GM04503 (cell line): ENCODE data around the gene JHY.

ENCODE experiments used
- DNase-seq: peaks from one replicate; pipeline ENCODE4 v3.0.0-alpha.2; 2012; ENCODE audit warnings: low read depth

Gene JHY

DNA sequence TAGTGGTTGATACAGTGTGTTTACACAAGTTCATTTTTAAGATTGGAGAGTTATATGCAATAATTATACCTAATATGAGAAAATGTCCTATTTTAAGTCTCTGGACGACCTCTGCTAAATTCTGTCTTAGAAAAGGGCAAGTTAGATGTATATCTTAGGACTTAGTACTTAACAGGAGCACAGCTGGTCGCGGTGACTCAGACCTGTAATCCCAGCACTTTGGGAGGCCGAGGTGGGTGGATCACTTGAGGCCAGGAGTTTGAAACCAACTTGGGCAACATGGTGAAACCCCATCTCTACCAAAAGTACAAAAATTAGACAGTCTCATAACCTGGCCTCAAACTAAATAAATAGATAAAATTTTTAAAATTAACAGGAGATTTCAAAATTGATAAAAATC is 71.9 kb downstream of the JHY start:
- DNase-seq: no peak

DNA sequence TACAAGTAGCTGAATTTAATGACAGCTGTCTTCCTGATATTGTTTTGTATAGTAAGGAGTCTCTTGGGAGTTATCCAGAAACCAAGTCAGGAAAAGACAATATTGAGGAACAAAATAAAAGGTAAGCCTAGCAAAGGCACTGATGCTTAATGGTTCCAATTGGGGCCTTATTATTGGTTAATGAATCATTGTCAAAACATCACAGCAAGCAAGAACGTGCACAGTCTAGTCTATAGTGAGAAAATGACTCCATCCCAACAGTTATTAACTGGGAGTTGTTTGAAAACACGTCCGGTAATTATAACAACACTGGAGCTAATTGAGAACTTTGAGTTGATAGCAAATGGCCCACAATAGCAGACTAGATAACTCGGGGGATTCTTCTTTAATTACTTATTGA is 81.4 kb downstream of the JHY start:
- no peak for DNase-seq

DNA sequence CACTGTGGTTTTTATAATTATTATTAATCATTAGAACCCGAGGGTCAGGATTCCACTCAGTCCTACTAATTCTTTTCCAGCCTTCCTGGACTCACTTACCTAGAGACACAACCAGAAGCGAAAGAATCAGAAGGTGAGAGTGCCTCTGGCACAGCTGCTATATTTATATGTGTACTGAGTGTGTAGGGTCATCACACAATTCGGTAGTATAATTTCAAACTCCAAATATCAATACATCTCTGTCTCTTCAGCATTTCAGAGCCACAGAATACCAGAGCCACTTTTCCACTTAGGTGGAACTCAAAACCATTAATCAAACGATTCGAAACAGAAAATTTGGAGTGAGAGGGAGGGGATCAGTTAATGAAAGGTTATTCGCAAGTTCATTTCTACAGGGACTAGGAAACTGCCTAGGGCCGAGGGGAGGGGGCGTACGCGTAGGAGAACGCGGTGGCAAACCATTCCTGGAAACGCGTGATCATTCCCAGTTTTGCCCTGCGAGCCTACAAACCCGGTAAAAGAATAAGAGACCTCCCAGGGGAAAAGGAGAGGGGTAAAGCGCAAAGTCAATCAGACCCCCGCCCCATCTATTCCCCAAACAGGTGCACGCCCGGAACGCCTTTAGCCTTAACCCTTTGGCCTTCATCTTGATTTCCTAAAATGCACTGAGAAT is 93.6 kb downstream of the JHY start:
- no peak for DNase-seq

DNA sequence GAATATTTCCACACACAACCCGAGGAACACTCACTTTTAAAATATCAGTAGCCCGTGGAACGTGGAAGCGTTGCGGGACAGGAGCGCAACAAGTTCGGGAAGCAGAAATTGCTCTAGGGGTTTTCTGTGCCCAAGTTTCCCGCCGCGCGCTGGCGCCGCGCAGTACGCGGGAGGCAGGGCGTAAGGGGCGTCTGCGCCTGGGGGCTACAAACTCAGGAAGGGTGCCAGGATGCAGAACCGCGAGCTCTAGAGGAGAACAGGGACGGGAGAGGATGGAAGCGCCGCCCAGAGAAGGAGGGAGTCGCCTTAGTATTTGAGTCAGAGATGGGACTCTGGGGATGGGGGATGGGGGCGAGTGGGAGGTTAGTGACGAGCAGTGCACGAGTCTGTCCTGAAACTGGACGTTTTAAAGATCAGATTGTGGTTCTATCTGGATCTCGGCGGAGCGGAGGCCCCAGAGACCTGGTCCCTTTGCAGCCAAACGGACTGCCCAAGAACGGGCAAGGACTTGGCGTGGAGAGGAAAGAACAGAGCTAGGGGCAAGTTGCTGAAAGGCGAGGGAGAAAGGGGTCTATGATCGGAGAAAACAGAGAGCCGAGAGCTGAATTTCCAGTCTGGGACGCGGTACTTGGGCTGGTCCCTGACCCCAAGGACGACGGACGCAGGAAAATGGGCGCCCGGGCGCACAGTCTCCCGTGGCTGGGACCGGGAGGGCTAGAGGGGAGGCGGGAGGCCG is 94.3 kb downstream of the JHY start:
- DNase-seq: no peak

DNA sequence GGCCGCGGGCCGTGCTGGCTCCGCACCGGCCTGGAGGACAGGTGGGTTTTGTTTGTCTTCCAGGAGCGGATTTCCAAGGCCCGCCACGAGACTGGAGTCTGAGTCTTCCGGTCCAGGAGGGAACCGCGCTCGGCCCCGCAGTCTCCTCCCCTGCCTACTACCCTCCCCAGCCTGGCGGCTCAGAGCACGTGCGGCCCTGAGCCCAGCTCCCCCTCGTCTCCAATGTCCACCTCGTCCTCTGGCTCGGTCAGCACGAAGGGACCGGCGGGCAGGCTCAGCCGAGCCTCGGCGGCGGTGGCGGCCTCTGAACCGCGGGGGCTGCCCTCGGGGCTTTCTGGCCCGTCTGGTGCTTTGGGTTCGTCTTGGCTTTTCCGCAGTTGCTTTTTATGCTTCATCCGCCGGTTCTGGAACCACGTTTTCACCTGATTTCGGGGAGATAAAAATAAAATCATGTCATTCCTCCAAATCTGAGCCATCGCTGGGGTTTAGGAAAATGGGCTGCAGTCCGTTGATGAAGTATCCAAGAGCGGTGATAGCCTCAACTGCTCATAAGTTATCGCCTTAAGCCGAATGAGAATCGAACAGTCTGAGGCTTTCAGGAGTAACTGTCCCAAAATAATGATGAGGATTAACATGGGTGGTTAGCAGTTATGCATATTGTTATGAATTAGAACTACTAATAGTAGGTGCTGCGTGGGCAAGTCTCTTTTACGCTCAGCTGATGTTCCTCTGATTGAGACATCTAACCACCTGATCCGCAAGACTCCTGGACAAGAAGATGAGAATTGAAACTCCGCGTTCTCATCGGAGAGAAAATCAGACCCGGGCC is 95.1 kb downstream of the JHY start:
- DNase-seq: no peak

DNA sequence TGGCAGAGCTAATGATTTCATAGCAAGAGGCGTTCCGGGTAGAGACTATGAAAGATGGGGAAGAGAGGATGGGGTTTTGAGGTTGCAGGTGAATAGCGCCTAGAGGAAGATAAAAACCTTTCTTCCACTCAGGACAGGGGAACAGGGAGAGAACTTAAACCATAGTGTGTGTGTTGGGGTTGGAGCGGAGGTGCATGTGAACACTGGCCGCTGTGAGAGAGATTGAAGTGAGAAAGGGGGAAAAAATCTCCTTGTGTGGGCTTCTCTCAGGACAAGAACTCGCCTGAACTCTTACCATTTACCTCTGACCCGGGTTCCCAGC is 95.7 kb downstream of the JHY start:
- no peak for DNase-seq

DNA sequence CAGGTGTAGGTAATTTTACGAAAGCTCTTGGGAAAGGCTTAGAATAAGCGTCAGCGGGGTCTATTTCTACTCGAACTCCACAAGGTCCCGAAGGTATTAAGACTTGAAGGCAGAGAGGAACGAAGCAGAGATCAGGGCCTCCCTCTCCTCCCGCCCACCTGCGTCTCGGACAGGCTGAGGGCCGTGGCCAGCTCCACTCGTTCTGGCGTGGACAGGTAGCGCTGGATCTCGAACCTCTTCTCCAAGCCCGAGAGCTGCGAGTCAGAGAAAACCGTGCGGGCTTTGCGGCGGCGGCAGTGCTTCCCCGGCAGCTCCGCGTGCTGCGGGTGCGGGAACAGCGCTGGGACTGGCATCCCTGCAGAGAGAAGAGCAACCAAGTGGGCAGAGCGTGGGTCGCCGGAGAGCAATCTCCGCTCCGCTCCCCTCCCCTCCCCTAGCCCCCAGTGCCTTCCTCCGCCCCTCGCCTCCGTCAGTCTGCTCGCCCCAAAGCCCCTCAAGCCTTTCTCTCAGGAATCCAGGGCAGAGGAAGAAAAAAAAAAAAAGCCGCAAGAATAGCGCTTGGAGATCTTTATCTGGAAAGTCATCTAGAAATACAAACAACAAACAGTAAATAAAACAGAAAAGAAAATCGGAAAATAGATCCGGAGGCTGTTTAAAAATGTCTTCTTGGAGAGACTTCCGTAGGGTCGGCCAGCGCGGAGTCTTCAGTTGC is 96.7 kb downstream of the JHY start:
- DNase-seq: no peak

DNA sequence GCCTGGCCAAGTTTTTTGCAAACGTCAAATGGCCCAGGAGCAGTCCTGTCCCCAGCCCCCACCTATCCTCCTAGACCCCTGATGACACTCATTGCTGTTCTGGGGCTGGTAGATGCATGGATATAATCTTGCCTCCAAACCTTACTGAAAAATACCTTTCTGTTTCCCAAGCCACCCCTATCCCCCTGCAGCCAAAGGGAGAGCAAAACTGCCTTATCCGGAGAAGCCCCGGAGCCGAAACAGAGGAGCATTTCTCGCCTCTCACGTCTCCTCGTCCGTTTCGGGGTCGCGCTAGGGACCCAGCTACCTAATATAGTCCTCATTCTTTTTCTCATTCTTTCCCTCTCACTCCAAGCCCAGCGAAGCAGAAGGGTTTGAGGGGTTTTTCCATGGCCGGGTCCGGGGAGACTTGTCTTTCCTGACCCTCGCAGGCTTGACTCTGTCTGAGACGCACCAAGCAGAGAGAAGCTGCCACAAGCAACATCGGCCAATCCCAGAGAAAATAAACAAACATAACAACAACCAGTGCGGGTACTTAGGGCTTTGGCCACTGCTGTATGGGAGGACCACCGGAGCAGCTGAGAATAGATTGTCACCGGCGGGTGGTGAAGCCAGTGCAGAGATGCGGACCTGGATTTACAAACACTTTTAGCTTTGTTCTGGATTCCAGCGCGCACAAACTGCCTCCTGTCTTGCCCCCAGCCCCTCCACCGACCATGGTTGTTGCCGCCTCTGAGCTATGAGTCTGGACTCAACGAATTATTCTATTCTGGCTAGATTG is 97.4 kb downstream of the JHY start:
- DNase-seq: no peak

DNA sequence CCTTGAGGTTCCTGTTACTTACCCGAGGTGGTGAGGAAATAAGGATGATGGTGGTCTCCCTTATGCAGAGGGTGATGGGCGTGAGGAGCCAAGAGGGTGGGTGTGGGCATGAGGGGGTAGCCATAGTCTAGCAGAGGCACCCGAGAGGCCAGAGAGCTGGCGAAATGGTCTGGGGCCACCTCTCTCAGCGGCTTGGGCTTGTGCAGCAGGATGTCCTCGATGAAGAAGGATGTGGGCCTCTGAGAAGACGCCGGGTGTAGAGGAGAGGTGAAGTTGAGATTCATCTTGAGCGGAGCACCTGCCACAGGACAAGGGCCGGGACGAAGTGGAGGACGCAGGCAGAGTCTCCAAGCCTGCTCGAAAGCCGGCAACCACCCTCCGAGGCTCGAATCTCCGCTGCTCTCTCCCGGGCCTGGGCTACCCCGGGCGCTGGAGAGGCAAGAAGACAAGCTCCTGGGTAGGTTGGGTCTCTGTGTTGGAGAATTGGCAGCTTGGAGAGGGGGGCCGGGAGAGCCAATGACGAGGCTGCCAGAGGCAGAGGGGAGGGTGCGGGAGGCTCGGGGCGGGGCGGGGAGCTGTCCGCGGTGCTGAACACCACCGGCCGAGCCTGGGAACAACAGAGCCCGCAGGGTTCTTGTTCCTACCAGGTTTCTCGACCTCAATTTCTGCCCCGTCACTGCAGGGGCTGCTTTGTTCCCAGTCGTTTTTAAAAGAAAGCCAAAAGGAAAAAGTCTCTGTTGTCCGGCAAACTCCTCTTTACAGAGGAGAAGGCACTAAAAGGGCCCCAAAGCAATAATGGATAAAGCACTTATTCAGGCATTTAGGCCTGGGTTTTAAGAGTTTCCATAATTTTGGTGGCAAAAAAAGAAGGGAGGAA is 99.1 kb downstream of the JHY start, which contains the start of gene BSX:
TSS of gene BSX (minus strand) at position 447 of the 877 bp plus-strand sequence. CDS start at position 284, 163 bp downstream.
- no peak for DNase-seq

DNA sequence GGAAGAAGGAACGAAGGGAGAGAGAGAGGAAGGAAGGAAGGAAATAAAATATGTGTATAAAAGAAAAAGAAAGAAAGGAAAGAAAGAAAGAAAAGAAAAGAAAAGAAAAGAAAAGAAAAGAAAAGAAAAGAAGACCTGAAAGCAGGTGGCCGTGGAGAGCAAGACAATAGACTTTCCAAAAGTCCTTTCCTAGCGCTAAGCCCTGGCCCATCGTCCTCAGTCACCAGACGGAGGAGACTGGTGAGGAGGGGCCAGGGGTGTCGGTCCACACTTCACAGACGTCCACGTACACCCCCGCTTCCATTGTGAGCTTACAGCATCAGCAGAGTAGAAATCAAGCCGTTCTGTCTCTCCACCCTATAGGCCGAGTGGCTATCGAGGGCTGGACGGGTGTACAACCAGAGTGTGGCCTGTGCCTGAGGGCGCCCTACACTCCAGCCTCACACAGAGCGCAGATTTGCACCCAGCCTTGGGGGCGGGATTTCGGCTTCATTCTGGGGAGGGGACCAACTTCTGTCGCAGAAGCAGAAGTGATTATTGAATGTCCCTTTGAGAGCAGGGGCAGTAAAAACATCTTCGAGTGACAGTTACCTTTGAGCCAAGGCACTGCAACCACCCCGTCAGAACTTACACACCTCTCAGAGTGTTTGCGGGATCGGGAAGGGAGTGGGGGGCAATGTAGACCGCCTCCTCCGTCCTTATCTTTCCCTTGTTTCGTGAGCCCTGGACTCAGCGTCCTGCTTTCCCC is 101.1 kb downstream of the JHY start:
- no peak for DNase-seq

DNA sequence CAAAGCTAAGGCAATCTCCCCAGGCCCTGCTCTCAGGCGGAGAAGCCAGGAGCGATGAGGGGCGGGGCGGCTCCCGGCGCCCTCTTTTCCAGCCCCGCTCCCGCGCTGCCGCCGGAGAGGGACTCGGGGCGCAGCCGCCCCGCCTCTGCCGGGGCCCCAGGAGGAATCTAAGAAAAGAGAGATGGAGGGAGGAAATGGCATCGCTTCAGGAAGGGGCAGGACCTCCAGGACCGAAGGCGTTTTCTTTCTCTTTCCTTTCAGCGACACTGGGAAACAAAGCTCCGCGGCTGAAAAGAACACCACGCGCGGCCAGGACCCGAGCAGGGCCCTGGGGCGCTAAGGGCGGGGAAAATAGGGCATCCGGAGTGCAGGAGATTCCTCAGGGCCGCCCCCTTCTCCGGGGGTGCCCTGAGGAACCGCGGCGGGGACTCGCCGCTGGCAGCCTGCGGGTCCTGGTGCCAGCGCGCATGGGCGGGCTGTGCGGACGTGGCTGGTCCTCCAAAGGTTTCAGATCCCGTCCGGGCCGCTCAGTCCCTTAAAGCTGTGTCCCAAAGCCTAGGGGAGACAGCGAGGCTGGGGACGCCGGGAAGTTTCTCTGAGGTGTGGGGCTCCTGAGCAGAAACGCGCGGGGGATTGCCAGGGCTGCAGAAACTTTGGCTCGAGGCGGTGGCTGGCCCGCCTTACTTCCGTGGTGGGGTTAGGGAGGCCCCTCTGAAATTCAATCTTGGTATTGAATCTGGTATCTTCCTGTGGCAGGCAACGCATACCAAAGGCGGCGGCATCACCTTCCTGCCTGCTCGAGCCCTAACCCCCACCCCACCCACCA is 101.8 kb downstream of the JHY start:
- no peak for DNase-seq

DNA sequence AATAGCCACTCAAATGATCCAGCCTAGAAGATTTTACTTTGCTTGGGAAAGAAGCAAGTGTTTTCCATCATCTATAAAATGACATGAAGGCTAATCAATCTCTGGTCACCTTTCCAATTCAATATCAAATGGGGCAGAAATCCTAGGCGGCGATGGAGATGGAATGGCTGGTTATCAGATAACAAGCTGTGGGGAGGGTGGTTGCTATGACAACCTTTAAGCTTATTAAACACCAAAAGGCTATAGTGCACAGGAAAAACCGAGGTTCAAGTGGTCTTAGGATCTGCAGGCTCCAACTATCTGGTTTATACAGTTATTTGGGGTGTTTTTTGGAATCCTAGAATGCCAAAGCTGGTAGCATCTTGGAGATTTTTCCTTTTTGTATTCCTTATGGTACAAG is 113.0 kb downstream of the JHY start:
- no peak for DNase-seq

DNA sequence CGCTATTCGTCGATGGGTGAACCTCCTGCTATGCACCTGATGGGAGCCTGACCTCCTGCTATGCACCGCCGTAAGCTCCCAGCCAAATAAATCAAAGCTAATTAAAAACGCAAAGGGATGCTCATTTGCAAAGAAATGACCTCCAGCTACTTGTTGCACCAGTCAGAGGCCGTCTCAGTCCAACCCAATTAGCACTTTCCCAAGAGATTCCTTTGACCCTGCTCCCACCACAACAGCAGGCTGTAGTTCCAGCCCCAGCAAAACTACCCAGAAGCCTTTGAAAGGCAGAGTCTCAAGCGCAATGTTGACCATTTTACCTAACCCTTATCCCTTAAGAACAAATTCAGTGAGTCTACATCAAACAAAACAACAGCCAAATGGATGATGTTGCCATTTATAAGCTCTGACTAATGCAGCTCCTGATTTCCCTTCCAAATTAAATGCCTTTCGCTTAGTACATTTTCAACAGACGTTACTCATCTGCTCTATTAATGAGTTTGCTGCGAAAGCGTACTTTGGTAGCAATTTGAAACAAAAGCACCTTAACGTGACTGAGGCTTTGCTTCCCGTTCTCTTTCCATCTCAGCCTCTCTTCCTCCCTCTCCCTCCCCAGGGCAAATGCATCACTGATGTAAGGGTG is 116.3 kb downstream of the JHY start:
- no peak for DNase-seq

DNA sequence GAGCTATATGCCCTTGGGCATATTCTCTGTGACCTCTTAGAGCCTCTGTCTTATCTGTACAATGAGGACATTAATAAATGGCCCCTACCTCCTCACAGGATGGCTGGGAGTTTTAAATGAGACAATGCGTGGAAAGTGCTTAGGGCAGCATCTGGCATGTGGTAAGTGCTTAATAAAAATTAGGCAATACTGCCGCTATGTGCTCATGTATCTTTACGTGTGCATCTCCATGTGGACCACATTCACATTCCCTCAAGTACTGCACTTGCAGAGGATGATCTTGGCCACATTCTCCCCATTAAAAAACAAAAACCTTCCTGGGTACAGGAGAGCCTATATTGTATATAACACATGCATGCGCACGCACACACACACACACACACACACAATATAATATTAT is 118.2 kb downstream of the JHY start:
- no peak for DNase-seq

DNA sequence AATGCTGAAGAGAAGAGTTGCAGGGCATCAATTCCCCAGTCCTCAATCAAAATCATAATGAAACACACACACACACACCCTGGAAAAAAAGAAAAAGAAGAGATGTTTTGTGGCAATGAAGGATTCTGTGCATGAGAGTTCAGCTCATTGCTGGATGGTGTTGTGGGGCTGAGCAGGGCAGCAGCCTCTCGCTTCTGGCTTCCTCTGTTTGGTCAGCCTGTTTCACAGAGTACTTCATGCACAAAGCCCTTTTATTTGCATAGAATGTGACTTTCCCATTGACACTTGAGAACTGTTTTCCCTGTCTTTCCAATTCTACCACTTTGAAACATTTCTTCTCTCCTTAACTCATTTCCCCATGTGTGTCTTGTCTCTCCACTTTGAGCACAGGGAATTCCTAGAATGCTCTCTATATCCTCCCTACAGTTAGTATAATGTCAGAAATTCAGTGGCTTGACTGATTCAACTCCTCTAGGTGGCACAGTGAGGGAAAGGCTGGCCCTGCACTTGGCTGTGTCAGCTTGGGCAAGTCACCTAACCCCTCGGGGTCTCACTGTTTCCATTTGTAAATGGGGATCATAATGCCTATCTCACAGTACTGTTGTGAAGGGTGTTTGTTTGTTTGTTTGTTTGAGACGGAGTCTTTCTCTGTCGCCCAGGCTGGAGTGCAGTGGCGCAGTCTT is 124.4 kb downstream of the JHY start:
- DNase-seq: no peak
